Liver (tissue), 3 donors: Measurements from ENCODE around the gene P4HB.

Experiments used
- EGR1 ChIP-seq, 2 donors: IDR thresholded peaks; 2 replicates each; pipeline ENCODE4 v1.6.1; 2016 to 2018; ENCODE audit warnings: antibody characterized with exemption in 2 of 2, low read depth in 2 of 2
- GABPA ChIP-seq, 2 donors: IDR thresholded peaks in 1 of 2; conservative IDR thresholded peaks in 1 of 2; 2 replicates each; pipeline ENCODE4 v1.6.1; 2016; ENCODE audit warnings: antibody characterized with exemption in 2 of 2, mild to moderate bottlenecking in 1 of 2, moderate library complexity in 1 of 2
- HNF4A ChIP-seq, 2 donors: conservative IDR thresholded peaks; 2 replicates each; pipeline ENCODE4 v1.6.1; 2016; ENCODE audit warnings: antibody characterized with exemption in 2 of 2, mild to moderate bottlenecking in 2 of 2
- JUND ChIP-seq, 2 donors: IDR thresholded peaks; 2 replicates each; pipeline ENCODE4 v1.6.1; 2016; ENCODE audit warnings: antibody characterized with exemption in 2 of 2
- RAD21 ChIP-seq, 2 donors: IDR thresholded peaks; 2 replicates each; pipeline ENCODE4 v1.6.1; 2016; ENCODE audit warnings: antibody characterized with exemption in 2 of 2, mild to moderate bottlenecking in 2 of 2
- RXRA ChIP-seq, 2 donors: IDR thresholded peaks; 2 replicates each; pipeline ENCODE4 v1.6.1; 2017 to 2018; ENCODE audit warnings: antibody characterized with exemption in 2 of 2, mild to moderate bottlenecking in 1 of 2
- TAF1 ChIP-seq: conservative IDR thresholded peaks from 2 replicates; pipeline ENCODE4 v1.6.1; 2016; ENCODE audit warnings: antibody characterized with exemption, mild to moderate bottlenecking
- YY1 ChIP-seq: IDR thresholded peaks from 2 replicates; pipeline ENCODE4 v1.6.1; 2016; ENCODE audit warnings: antibody characterized with exemption, mild to moderate bottlenecking
- TF ChIP-seq, protein P1 (sequence below): fragments of 150-350 bp; IDR thresholded peaks from 2 replicates; pipeline ENCODE4 v1.5.1; 2017; ENCODE audit warnings: improper control_type of control experiment, low read depth, low read length; ENCODE audit not compliant: missing input control
- TF ChIP-seq, protein P2 (sequence below): IDR thresholded peaks from 2 replicates; pipeline ENCODE4 v1.6.1; 2016; ENCODE audit warnings: antibody characterized with exemption
- TF ChIP-seq, protein P3 (sequence below): IDR thresholded peaks from 2 replicates; pipeline ENCODE4 v1.6.1; 2016; ENCODE audit warnings: antibody characterized with exemption
- TF ChIP-seq, protein P4 (sequence below): IDR thresholded peaks from 2 replicates; pipeline ENCODE4 v1.6.1; 2016; ENCODE audit warnings: antibody characterized with exemption, mild to moderate bottlenecking
- TF ChIP-seq, protein P5 (sequence below): IDR thresholded peaks from 2 replicates; pipeline ENCODE4 v1.6.1; 2016; ENCODE audit warnings: antibody characterized with exemption
- donor health status: healthy.
- donor health status: healthy.

DNA sequence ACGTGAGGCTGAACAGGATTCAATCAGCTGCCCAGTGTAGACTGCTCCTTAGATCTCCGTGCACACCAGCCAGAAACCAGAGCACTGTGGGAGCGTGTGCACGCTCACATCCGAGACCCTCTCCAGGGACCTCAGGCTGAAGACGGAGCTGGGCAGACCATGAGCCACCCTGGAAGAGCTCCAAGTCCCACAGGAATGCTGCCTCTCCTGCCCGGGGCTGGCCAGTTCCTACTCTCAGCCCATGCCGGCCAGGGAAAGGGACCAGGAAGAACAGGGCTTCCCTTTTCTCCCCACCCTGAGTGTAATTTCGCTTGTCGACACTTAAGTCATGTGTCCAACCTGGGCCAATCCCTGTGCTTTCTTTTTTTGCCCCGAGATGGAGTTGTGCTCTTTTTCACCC is 24.2 kb upstream of the P4HB start:
- TF ChIP-seq, protein P1, sequence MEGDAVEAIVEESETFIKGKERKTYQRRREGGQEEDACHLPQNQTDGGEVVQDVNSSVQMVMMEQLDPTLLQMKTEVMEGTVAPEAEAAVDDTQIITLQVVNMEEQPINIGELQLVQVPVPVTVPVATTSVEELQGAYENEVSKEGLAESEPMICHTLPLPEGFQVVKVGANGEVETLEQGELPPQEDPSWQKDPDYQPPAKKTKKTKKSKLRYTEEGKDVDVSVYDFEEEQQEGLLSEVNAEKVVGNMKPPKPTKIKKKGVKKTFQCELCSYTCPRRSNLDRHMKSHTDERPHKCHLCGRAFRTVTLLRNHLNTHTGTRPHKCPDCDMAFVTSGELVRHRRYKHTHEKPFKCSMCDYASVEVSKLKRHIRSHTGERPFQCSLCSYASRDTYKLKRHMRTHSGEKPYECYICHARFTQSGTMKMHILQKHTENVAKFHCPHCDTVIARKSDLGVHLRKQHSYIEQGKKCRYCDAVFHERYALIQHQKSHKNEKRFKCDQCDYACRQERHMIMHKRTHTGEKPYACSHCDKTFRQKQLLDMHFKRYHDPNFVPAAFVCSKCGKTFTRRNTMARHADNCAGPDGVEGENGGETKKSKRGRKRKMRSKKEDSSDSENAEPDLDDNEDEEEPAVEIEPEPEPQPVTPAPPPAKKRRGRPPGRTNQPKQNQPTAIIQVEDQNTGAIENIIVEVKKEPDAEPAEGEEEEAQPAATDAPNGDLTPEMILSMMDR = no peak
- TF ChIP-seq, protein P2, sequence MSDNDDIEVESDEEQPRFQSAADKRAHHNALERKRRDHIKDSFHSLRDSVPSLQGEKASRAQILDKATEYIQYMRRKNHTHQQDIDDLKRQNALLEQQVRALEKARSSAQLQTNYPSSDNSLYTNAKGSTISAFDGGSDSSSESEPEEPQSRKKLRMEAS = no peak
- TF ChIP-seq YY1 = no peak
- TF ChIP-seq HNF4A (conservative IDR thresholded peaks at IDR 0.05) = no peak
- TF ChIP-seq, protein P3, sequence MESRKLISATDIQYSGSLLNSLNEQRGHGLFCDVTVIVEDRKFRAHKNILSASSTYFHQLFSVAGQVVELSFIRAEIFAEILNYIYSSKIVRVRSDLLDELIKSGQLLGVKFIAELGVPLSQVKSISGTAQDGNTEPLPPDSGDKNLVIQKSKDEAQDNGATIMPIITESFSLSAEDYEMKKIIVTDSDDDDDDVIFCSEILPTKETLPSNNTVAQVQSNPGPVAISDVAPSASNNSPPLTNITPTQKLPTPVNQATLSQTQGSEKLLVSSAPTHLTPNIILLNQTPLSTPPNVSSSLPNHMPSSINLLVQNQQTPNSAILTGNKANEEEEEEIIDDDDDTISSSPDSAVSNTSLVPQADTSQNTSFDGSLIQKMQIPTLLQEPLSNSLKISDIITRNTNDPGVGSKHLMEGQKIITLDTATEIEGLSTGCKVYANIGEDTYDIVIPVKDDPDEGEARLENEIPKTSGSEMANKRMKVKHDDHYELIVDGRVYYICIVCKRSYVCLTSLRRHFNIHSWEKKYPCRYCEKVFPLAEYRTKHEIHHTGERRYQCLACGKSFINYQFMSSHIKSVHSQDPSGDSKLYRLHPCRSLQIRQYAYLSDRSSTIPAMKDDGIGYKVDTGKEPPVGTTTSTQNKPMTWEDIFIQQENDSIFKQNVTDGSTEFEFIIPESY = no peak
- TF ChIP-seq TAF1 = no peak
- TF ChIP-seq, protein P4, sequence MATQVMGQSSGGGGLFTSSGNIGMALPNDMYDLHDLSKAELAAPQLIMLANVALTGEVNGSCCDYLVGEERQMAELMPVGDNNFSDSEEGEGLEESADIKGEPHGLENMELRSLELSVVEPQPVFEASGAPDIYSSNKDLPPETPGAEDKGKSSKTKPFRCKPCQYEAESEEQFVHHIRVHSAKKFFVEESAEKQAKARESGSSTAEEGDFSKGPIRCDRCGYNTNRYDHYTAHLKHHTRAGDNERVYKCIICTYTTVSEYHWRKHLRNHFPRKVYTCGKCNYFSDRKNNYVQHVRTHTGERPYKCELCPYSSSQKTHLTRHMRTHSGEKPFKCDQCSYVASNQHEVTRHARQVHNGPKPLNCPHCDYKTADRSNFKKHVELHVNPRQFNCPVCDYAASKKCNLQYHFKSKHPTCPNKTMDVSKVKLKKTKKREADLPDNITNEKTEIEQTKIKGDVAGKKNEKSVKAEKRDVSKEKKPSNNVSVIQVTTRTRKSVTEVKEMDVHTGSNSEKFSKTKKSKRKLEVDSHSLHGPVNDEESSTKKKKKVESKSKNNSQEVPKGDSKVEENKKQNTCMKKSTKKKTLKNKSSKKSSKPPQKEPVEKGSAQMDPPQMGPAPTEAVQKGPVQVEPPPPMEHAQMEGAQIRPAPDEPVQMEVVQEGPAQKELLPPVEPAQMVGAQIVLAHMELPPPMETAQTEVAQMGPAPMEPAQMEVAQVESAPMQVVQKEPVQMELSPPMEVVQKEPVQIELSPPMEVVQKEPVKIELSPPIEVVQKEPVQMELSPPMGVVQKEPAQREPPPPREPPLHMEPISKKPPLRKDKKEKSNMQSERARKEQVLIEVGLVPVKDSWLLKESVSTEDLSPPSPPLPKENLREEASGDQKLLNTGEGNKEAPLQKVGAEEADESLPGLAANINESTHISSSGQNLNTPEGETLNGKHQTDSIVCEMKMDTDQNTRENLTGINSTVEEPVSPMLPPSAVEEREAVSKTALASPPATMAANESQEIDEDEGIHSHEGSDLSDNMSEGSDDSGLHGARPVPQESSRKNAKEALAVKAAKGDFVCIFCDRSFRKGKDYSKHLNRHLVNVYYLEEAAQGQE = no peak
- TF ChIP-seq RAD21 (IDR thresholded peaks at IDR 0.05) = no peak
- TF ChIP-seq EGR1 (IDR thresholded peaks at IDR 0.05; ENCODE audit: low read depth in 2 of 2) = no peak
- TF ChIP-seq, protein P5, sequence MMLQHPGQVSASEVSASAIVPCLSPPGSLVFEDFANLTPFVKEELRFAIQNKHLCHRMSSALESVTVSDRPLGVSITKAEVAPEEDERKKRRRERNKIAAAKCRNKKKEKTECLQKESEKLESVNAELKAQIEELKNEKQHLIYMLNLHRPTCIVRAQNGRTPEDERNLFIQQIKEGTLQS = no peak
- no peak for TF ChIP-seq GABPA (IDR thresholded peaks at IDR 0.05 in 1 of 2, conservative IDR thresholded peaks at IDR 0.05 in 1 of 2)
- TF ChIP-seq JUND (IDR thresholded peaks at IDR 0.05) = no peak
- TF ChIP-seq RXRA (IDR thresholded peaks at IDR 0.05) = no peak
